Esophagus mucosa (tissue), 1 donor: ENCODE results near the gene WDFY1. TPM values are rescaled to one million over a fixed set of nuclear protein-coding genes. Genes with fewer than 3 reads are reported as not detected.

Source experiments
- ATAC-seq: fragments of 200-7000 bp; cut with Tn5 transposase; one replicate; pipeline ENCODE4 v1.9.1; 2020
- total RNA-seq: library from RNA; stranded (reverse); gene quantifications from one replicate; pipeline ENCODE4 v1.2.4, GENCODE V29; 2023
- donor health status: DM: yes; HTN: yes; CAD: no.

Gene WDFY1
- total RNA-seq, 1 donor from 2014 or later: 24.9 TPM

DNA sequence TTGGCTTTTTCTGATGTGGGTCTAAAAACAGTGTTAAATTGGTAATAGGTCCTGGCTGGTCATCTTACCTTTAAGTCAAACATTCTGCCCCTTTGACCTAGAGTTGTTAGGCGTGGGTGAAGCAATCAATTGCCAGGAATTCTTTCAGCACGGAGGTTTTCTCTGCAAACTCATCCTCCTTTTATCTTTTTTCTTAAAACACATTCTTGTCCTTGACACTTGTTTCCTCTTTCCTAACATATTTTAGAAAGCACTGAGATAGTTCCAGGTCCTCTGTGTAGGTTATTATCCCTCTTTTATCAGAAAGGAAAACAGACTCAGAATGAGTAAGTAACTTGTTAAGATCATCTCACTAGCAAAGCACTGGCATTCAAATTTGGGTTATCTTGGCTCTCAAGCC lies 89.1 kb downstream of the WDFY1 start:
- ATAC-seq: no peak

DNA sequence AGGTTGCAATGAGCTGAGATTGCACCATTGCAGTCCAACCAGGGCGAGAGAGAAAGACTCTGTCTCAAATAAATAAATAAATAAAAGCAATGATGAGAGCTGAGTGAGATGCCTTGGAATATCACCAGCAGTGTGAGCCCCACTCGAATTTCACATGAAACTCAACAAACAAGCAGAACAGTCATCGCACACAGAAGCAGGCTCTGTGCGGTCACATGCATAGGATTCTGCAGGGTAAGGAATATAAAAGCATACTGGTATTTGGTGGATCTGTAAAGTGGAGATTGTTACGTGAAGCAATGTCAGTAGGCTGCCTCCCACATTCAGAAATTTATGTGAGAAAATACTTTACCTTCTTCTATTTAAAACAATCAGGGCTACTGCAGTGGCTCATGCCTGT lies 89.7 kb downstream of the WDFY1 start:
- ATAC-seq: no peak

DNA sequence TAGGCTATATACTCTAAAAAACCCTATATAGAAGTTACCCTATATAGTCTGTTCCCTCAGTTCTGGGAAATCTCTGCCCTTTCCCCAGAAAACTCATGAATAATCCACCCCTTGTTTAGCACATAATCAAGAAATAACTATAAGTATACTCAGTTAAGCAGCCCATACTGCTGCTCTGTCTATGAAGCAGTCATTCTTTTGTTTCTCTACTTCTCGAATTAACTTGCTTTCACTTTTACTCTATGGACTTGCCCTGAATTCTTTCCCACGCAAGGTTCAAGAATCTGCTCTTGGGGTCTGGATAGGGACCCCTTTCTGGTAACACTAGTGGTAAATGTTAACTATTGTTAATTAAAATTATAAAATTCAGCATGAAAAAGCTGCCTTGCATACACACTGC lies 90.4 kb downstream of the WDFY1 start:
- no peak for ATAC-seq

DNA sequence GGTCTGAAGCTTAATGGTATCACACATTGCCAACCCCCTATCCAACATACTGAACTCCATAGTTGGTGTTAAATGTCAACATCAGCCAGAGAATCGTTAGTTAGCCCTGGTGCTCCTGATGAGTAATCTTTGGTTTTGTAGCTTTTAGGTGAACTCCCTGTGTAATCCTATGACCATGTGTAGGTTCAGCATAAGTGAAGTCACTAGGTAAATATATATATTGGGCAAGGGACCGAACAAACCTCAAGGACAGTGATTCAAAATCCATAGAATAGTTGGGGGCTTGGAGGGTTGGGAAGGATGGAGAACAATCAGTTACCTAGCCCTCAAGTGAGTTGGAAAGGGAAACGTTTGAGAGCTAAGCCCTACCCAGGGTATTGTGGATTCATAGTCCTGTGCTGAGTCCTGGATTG lies 91.7 kb downstream of the WDFY1 start:
- ATAC-seq: peak; percentile 84

DNA sequence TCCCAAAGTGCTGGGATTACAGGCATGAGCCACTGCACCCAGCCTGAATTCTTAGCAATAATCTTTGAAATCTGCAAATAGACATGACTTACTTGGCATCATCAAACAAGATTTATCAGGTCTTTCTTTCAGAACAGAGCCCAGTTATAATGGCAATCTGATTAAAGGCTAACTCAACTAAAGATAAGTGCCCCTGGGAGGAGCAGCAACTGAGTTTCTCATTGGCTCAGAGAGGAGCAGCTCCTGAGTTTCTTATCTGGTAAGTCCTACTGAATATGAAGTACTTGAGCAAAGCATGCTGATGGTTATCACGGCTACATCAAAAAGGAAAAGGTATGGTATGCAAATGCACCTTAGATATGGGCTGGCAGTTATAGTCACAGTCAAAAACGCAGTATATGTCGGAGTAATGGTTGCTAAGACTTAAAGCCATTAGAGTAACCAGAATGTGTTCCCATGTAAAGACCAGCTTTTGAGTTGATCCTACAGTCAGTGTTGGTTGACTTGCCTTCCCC lies 92.8 kb downstream of the WDFY1 start:
- ATAC-seq: no peak

DNA sequence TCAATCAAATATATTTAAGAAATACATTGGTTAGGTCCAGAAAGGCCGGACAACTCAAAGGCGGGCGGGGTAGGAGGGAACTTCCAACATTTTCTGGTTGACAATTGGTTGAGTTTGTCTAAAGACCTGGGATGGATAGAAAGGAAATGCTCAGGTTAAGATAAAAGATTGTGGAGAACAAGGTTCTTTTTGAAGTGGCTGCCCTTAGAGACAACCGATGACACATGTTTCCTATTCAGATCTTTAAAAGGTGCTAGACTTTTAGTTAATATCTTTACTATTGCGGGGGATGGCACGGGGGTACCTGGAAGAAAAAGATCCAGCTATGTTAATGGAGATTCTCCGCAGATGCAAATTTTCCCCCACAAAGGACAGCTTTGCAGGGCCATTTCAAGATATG lies 97.7 kb downstream of the WDFY1 start:
- ATAC-seq: no peak

DNA sequence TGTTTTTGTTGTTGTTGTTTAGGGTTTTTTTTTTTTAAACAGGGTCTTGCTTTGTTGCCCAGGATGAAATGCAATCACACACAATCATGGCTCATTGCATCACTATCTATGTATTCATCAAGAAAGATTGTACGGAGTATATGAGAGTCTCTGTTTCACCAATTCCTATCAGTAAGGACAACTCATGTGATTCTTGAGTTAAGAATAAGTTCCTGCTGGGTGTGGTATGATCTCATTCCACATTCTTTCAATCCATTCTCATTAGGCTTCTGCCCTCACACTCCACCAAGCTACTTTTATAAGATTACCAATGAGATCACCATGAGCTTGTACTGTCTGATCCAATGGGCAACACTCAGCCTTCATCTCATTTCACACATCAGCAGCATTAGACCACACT lies 98.6 kb downstream of the WDFY1 start:
- peak; percentile 74 for ATAC-seq

DNA sequence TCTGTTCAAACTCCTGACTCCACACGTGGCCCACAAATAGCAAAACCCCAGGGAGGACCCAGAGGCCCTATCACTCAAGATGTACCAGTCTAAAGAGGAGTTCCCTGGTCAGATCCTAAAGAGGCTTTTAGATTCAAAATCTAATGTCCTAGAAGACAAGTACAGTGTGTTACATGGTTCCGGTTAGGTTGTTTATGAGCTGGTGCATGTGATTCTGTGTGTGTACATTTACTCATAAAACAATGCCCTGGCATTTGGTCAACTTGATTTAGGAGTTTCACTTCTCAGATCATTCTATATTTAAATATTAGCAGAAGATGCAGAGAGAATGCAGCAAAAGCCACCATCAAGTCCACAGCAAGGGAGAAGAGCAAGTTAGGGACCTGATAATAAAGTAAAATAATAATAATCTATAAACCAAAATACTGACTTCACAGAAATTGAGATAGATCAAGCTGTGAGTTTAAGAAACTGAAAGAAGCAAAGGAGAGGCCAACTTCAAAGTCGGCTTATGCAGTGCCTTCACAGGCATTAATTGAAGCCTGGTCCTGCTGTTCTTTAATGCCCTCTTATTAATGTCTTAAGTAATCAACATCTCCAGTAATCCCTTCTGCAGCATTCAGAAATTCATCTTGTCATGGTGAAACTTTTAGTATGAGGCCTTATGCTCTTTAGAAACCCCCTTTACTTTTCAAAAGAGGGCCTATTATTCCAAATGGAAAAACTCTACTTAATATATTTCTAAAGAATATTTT lies 103.5 kb downstream of the WDFY1 start:
- ATAC-seq: no peak

DNA sequence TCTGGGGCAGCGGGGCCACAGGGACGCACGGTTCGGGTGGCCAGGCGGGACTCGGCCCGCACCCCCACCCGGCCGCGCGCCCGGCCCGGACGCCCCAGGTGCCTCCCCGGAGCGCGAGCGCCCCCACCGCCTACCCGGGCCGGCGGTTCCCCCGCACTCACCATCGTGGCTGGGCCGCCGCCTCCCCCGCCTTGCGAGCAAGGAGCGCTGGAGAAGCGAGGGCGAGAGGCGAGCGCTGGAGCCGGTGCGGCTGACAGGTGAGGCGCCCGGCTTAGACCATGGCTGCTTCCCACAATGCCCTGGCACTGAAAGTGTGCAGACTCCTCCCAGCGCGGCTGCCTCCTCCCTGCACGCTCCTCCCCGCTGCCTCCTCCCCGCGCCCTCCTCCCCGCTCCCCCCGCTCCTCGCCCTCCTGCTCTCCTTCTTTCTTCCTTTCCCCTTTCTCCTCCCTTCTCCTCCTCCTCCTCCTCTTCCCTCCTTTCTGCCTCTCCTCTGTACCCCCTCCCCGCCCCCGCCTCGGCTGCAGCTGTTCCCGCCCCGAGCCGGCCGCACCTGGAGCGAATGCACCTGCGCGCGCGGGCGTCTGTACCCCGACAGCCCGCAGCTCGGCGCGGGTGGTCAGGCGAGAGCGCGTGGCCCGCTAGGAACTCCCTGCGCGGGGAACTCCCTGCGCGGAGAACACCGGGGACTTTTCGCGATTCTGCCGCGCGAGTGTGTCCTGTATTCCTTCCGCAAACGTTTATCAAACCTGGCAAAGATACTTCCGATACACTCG lies 107.7 kb downstream of the WDFY1 start, which contains the start of gene AP1S3:
AP1S3 (minus strand) TSS at position 296 of the 775 bp plus-strand sequence; CDS start at position 164, 132 bp downstream.
- peak; percentile 95 for ATAC-seq

DNA sequence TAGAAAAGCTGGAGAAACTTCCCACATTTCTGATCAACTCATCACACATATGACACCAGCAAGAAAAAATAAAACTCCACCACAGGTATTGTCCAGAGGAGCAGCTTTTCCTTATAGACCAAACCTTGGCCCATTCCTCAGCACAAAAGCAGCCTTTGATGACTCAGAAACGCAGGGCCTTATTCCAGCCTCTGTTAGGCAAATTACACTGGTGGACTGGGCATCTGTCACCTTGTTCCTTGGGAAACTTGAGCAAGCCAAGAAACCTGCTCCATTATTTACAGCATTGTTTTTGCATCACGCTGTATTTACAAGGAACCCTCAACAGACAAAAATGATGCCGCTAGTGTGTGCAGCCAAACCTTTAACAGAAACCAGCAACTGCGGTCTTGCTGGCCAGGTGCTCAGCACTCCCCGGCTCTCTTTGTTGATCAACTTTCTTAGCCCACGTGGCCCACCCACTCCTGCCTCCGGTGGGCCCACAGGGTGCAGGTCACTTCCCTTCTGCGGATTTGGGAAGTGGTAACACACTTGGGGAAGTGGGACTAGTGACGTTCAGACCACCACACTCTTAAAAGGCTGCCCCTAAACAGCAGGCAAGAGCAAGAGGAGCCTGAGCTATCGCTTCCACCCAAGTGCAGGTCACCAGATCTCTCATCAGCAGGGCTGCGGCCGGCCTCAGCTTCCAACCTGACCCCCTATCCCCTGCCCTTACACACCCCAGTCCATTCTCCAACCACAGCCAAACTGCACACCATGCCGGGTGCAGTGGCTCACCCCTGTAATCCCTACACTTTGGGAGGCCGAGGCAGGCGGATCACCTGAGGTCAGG lies 109.2 kb downstream of the WDFY1 start:
- peak; percentile 54 for ATAC-seq

DNA sequence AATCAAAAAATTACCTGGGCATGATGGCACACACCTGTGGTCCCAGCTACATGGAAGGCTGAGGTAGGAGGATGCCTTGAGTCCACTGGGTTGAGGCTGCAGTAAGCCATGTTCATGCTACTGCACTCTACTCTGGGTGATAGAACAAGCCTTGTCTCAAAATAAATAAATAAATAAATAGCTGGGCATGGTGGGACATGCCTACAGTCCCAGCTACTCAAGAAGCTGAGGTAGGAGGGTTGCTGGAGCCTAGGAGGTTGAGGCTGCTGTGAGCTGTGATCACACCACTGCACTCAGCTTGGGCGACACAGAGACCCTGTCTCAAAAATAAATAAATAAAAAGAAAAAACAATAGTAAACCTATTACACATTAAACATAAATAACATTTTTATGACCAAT lies 110.7 kb downstream of the WDFY1 start:
- ATAC-seq: no peak

DNA sequence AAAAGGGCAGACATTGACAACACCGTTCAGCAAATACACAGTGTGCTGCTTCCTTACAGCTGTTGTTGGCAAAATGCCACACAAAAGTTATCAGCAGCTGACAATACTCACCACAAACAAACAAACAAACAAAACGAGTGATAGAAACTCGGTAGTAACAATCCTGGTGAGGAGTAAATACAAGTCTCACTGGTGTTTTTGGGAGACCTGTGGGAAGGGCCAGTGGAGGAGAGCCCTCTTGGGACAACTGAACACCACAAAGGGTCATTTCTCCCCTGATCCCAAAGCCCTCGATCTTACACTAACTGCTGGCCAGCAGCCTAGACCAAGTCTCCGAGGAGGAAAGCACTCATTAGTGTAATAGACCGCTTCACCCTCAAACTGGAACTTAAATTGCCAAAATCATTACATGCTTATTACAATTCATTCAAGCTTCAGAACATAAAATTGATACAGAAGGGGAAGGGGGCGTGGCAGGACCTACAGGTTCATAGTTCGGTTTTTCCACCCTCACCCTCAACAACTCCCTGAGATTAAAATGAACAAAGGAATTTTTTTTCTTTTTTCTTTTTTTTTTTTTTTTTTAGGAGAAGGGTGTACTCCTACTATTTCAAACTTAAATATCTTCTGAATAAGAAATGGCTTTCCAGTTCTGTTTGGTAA lies 112.8 kb downstream of the WDFY1 start:
- no peak for ATAC-seq

DNA sequence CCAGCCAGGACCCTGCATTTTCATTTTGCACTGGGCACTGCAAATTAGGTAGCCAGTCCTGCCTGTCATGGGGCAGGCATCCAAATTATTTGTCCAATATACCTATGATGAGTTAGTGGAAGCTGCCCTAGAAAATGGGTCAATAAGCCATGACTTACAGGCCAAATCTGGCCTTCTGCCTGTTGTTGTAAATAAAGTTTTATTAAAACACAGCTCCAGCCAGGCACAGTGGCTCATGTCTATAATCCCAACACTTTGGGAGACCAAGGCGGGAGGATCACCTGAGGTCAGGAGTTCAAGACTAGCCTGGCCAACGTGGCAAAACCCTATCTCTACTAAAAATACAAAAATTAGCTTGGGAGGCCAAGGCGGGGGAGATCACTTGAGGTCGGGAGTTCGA lies 116.0 kb downstream of the WDFY1 start:
- ATAC-seq: no peak

DNA sequence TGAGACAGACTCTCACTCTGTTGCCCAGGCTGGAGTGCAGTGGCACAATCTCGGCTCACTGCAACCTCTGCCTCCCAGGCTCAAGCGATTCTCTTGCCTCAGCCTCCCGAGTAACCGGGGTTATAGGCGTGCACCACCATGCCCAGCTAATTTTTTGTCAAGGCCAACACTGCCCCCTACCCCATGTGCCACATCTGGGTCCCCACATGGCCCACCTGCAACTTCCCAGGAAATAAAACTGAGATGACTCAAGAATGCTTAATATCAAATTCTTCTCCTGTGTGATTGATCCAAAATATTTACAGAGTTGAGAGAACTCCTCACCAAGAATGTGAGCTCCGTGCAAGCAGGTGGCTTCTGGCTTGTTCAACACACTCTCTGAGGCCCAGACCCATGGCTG lies 116.8 kb downstream of the WDFY1 start:
- no peak for ATAC-seq

DNA sequence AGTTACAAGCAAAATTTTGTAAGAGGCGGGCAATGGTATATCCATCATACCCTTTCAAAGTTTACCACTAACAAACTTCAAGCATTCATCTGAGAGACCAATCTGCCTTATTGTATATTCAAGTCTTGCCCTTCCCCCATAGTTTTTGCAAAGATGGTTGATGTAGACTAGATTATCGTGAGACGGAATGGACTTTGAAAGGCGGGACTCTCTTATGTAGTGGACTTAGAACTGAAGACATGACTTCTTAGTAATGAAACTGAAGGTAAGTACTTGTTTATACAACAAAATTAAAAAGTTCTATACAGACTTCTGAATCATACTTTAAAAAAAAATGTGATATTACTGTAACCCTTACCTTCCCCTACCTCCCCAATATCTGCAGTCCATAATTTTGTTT lies 118.1 kb downstream of the WDFY1 start:
- no peak for ATAC-seq

Other genes starting within 250 kb of the WDFY1 start
- 20.8 TPM for gene AP1S3, start 107.8 kb downstream of the WDFY1 start, total RNA-seq
- gene MRPL44, start 12.1 kb upstream of the WDFY1 start, total RNA-seq: 18.4 TPM
- gene SERPINE2, start 94.0 kb upstream of the WDFY1 start, total RNA-seq: 63.7 TPM